GM12874 (cell line): ENCODE results near the gene STK16.

Experiments used
- CTCF ChIP-seq: IDR thresholded peaks from 2 replicates; pipeline ENCODE4 v1.5.1; 2011; ENCODE audit warnings: low read depth, mild to moderate bottlenecking, control low read depth, low read length, moderate library complexity; ENCODE audit not compliant: insufficient read depth

The STK16 gene

GRCh38 chr2:219218732-219219701 lies 26.3 kb upstream of the STK16 start, which contains the start of gene ABCB6:
Gene ABCB6, minus strand, starts transcription at chr2:219218958. Its CDS starts 285 bp downstream, at chr2:219218673.
- TF ChIP-seq CTCF: no peak

GRCh38 chr2:219219784-219220532 lies 25.3 kb upstream of the STK16 start:
- no peak for TF ChIP-seq CTCF

GRCh38 chr2:219220652-219221402 lies 24.5 kb upstream of the STK16 start:
- TF ChIP-seq CTCF: no peak

GRCh38 chr2:219221957-219222518 lies 23.2 kb upstream of the STK16 start:
- no peak for TF ChIP-seq CTCF

GRCh38 chr2:219223831-219224610 lies 21.3 kb upstream of the STK16 start:
- TF ChIP-seq CTCF: no peak

- no peak for TF ChIP-seq CTCF
Observed at GRCh38 chr2:219225350-219225749, 19.9 kb upstream of the STK16 start.
